WTC11 (cell line): ENCODE results near the gene APBA1.

Experiments used
- ATF1 ChIP-seq: sonication (generic); formaldehyde crosslinking; IDR thresholded peaks from 2 replicates; pipeline ENCODE4 v1.8.1; 2023; ENCODE audit warnings: mild to moderate bottlenecking, moderate library complexity, missing genetic modification reagents
- FOXK1 ChIP-seq: sonication (generic); formaldehyde crosslinking; IDR thresholded peaks from 2 replicates; pipeline ENCODE4 v1.8.0; 2022; ENCODE audit warnings: mild to moderate bottlenecking, moderate library complexity, missing genetic modification reagents
- MYBL2 ChIP-seq: sonication (generic); formaldehyde crosslinking; IDR thresholded peaks from 2 replicates; pipeline ENCODE4 v1.8.1; 2023; ENCODE audit warnings: mild to moderate bottlenecking, moderate library complexity, missing genetic modification reagents
- TP53 ChIP-seq: sonication (generic); formaldehyde crosslinking; IDR thresholded peaks from 2 replicates; pipeline ENCODE4 v1.8.1; 2023; ENCODE audit warnings: mild to moderate bottlenecking, missing genetic modification reagents
- TF ChIP-seq, protein P1 (sequence below): fragments of 200-600 bp; IDR thresholded peaks from 2 replicates; pipeline ENCODE4 v1.8.0; 2022; ENCODE audit warnings: antibody characterized with exemption
- TF ChIP-seq, protein P2 (sequence below): sonication (generic); formaldehyde crosslinking; conservative IDR thresholded peaks from 2 replicates; pipeline ENCODE4 v1.8.1; 2022; ENCODE audit warnings: mild to moderate bottlenecking, missing genetic modification reagents
- TF ChIP-seq, protein P3 (sequence below): fragments of 250-450 bp; sonication (Bioruptor Pico); IDR thresholded peaks from 2 replicates; pipeline ENCODE4 v1.8.0; 2021; ENCODE audit warnings: mild to moderate bottlenecking
- TF ChIP-seq, protein P4 (sequence below): sonication (generic); formaldehyde crosslinking; IDR thresholded peaks from 2 replicates; pipeline ENCODE4 v1.8.1; 2023; ENCODE audit warnings: mild to moderate bottlenecking, missing genetic modification reagents

DNA sequence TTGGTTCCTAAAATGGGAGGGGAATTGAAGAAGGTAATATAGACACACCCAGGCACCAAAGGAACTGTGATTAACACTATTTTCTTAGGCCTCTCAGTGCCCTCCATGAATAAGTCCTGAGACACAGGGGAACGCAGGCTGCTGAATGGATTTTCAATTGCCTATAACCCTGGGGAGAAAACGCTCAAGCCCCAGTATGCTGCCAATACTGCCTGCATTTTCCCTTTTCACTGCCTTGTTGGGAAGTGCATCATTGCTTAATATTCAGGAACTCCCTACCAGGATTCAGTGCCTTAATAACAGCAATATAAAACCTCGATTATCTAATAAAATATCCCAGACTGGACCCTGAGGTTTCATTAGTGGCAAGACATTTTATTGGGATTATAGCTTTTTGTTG, 25.4 kb downstream of the APBA1 start:
- TF ChIP-seq, protein P1, sequence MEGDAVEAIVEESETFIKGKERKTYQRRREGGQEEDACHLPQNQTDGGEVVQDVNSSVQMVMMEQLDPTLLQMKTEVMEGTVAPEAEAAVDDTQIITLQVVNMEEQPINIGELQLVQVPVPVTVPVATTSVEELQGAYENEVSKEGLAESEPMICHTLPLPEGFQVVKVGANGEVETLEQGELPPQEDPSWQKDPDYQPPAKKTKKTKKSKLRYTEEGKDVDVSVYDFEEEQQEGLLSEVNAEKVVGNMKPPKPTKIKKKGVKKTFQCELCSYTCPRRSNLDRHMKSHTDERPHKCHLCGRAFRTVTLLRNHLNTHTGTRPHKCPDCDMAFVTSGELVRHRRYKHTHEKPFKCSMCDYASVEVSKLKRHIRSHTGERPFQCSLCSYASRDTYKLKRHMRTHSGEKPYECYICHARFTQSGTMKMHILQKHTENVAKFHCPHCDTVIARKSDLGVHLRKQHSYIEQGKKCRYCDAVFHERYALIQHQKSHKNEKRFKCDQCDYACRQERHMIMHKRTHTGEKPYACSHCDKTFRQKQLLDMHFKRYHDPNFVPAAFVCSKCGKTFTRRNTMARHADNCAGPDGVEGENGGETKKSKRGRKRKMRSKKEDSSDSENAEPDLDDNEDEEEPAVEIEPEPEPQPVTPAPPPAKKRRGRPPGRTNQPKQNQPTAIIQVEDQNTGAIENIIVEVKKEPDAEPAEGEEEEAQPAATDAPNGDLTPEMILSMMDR: no peak
- TF ChIP-seq FOXK1 (CRISPR knock-in tag) (no peak), ATF1 (CRISPR knock-in tag) (no peak), TP53 (no peak), MYBL2 (CRISPR knock-in tag) (no peak)
- TF ChIP-seq, protein P2, sequence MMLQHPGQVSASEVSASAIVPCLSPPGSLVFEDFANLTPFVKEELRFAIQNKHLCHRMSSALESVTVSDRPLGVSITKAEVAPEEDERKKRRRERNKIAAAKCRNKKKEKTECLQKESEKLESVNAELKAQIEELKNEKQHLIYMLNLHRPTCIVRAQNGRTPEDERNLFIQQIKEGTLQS (CRISPR knock-in tag): no peak
- TF ChIP-seq, protein P3, sequence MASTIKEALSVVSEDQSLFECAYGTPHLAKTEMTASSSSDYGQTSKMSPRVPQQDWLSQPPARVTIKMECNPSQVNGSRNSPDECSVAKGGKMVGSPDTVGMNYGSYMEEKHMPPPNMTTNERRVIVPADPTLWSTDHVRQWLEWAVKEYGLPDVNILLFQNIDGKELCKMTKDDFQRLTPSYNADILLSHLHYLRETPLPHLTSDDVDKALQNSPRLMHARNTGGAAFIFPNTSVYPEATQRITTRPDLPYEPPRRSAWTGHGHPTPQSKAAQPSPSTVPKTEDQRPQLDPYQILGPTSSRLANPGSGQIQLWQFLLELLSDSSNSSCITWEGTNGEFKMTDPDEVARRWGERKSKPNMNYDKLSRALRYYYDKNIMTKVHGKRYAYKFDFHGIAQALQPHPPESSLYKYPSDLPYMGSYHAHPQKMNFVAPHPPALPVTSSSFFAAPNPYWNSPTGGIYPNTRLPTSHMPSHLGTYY (CRISPR knock-in tag): no peak
- TF ChIP-seq, protein P4, sequence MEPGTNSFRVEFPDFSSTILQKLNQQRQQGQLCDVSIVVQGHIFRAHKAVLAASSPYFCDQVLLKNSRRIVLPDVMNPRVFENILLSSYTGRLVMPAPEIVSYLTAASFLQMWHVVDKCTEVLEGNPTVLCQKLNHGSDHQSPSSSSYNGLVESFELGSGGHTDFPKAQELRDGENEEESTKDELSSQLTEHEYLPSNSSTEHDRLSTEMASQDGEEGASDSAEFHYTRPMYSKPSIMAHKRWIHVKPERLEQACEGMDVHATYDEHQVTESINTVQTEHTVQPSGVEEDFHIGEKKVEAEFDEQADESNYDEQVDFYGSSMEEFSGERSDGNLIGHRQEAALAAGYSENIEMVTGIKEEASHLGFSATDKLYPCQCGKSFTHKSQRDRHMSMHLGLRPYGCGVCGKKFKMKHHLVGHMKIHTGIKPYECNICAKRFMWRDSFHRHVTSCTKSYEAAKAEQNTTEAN (CRISPR knock-in tag): no peak
